Cardiac muscle cell (in vitro differentiated cells and primary cell): Measurements from ENCODE around the gene CASP5. TPM values are rescaled to one million over a fixed set of nuclear protein-coding genes. Genes with fewer than 3 reads are reported as not detected.
"Not testable (repeated sequence)": the region's sequence is repeated elsewhere in the genome, so short reads cannot be mapped to it uniquely, and the experiment has no call there.

Experiments
- DNase-seq, 2 donors: peaks; one replicate each; pipeline versions ENCODE4 v3.0.0 to v3.0.0-alpha.2; 2010 to 2017; ENCODE audit warnings: low read depth in 1 of 2, low spot score in 1 of 2
- H3K27ac ChIP-seq: fragments of 200-600 bp; sonication (generic); 2 replicates; pipeline ENCODE4 v1.5.1; 2016
- H3K27me3 ChIP-seq: fragments of 200-600 bp; sonication (generic); 2 replicates; pipeline ENCODE4 v1.6.0; 2016; ENCODE audit warnings: control low read depth
- H3K36me3 ChIP-seq: fragments of 200-600 bp; sonication (generic); 2 replicates; pipeline ENCODE4 v1.5.1; 2016; ENCODE audit warnings: control low read depth
- H3K4me1 ChIP-seq: fragments of 200-600 bp; sonication (generic); 2 replicates; pipeline ENCODE4 v1.8.1; 2017; ENCODE audit warnings: low read depth, mild to moderate bottlenecking, mixed run types
- H3K4me3 ChIP-seq: fragments of 200-600 bp; sonication (generic); 2 replicates; pipeline ENCODE4 v1.5.1; 2016; ENCODE audit warnings: mild to moderate bottlenecking
- H3K9me3 ChIP-seq: fragments of 200-600 bp; sonication (generic); 2 replicates; pipeline ENCODE4 v1.5.1; 2017; ENCODE audit warnings: low read depth, mild to moderate bottlenecking, control low read depth
- polyA plus RNA-seq: library from polyadenylated mRNA; unstranded; fragments of >200 nt; fragmentation: Nextera tagmentation; extraction: Ambion mirVana; gene quantifications from 2 replicates; pipeline ENCODE4 v1.2.1, GENCODE V29; 2016
- total RNA-seq: library from RNA; depleted of rRNA; stranded (reverse); fragments of >200 nt; gene quantifications from 2 replicates; pipeline ENCODE4 v1.2.3, GENCODE V29; 2016
- TF ChIP-seq, protein P1 (sequence below): IDR thresholded peaks from 2 replicates; pipeline ENCODE4 v1.5.1; 2012; ENCODE audit warnings: low read depth, mild to moderate bottlenecking, low read length

Gene CASP5
- total RNA-seq (not detected in 2 replicates), polyA plus RNA-seq (not detected in 2 replicates)

DNA sequence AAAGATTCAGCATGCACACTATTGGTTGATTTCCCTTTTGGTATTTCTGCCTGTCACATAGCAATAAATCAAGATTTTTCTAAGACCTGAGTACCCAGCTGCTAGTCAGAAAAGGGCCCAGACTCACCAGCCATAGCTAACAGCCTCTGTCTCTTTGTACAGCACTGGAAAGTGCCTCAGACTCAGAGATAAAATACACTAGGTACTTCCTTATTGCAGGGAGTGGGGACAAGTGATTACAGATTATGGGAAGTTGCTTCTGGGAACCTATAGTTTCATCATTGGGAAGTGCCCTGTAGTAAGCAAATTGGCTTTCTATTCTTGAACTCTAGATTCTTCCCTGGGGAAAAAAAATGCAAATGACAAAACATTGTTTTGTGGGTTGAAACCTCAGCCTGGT, at the start of gene CASP5:
Gene CASP5, minus strand, starts transcription at position 166 of the 400 bp plus-strand sequence. Its CDS starts 32 bp downstream, at position 134.
- no peak for DNase-seq
- Histone ChIP-seq H3K9me3 (no peaks in the 10 kb centered on the region), H3K27ac (no peak within 1 kb of the TSS), H3K27me3 (no peaks in the 10 kb centered on the region), H3K4me1 (peaks cover 6% of the 10 kb centered on the region), H3K4me3 (no peak within 1 kb of the TSS), H3K36me3 (no peaks in the 10 kb centered on the region)
- TF ChIP-seq, protein P1, sequence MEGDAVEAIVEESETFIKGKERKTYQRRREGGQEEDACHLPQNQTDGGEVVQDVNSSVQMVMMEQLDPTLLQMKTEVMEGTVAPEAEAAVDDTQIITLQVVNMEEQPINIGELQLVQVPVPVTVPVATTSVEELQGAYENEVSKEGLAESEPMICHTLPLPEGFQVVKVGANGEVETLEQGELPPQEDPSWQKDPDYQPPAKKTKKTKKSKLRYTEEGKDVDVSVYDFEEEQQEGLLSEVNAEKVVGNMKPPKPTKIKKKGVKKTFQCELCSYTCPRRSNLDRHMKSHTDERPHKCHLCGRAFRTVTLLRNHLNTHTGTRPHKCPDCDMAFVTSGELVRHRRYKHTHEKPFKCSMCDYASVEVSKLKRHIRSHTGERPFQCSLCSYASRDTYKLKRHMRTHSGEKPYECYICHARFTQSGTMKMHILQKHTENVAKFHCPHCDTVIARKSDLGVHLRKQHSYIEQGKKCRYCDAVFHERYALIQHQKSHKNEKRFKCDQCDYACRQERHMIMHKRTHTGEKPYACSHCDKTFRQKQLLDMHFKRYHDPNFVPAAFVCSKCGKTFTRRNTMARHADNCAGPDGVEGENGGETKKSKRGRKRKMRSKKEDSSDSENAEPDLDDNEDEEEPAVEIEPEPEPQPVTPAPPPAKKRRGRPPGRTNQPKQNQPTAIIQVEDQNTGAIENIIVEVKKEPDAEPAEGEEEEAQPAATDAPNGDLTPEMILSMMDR, result no peak

DNA sequence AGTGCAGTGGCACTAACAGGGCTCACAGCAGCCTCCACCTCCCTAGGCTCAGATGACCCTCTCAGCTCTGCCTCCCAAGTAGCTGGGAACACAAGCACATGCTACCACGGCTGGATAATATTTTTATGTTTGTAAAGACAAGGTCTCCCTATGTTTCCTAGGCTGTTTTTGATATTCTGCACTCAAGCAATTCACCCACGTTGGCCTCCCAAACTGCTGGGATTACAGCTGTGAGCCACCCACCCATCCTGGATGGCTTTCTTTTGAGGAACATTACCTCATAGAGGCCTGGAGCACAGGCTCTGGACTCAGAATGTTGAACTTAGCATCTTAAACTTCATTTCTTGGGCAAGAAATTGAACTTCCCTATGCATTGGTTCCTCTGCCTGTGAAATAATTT, 49.1 kb upstream of the CASP5 start:
- not testable (repeated sequence) for H3K27ac ChIP-seq, H3K36me3 ChIP-seq, H3K4me3 ChIP-seq, H3K9me3 ChIP-seq, H3K27me3 ChIP-seq, H3K4me1 ChIP-seq, DNase-seq

DNA sequence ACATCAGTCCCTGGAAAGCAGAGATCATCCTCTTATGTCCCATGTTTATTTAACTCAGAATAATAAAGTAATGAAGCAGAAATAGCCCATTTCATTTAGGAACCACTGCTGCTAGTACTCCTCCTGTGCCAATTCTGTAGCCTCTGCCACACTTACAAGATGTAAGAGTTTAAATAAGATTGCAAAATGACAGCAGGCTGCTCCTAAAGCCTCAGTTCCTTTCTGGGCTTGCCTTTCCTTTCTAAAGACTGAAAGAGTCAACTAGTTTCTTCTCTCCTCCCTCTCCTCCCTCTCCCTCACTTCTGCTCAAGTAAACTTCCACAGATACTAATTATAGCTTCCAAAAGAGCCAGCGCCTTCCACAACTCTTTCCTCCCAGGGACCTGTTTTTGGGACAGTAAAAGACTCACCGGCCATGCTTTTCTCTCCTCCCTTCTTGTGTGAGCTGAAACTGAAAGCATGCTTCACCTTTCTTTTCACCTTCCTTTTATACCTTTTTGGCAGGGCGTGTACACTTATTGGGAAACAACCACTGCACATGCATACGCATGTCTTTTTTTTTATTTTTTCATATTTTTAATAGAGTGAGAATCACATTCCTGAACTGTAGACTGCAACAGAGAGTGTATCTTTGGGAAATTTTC, 48.2 kb upstream of the CASP5 start:
- Histone ChIP-seq H3K4me3 (no peak overlapping the region), H3K27ac (no peak overlapping the region), H3K36me3 (no peaks in the 10 kb centered on the region), H3K4me1 (peaks cover 3% of the 10 kb centered on the region), H3K9me3 (no peaks in the 10 kb centered on the region), H3K27me3 (no peaks in the 10 kb centered on the region)
- TF ChIP-seq, protein P1, result no peak
- no peak for DNase-seq

DNA sequence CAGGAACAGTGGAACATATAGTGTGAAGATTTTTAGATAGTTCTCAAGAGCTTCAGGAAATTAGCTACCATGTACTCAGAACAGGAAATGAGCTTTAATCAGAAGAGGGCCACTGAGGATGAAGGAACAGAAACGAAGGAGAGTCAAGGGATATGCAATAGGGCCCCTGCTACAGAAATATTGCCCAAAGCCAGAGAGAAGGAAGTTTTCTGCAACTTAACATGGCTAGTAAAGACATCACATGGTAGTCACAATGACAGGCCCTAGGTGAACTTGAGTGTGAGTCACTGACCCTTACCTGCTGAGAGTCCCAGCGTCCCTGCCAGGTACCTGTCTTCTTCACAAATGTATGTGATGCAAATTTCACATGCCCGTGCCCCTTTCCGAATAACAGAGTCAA, 47.3 kb upstream of the CASP5 start:
- no peak for DNase-seq
- Histone ChIP-seq H3K27me3 (no peaks in the 10 kb centered on the region), H3K4me1 (peaks cover 3% of the 10 kb centered on the region), H3K4me3 (no peak overlapping the region), H3K27ac (no peak overlapping the region), H3K36me3 (no peaks in the 10 kb centered on the region), H3K9me3 (no peaks in the 10 kb centered on the region)
- TF ChIP-seq, protein P1, result no peak

DNA sequence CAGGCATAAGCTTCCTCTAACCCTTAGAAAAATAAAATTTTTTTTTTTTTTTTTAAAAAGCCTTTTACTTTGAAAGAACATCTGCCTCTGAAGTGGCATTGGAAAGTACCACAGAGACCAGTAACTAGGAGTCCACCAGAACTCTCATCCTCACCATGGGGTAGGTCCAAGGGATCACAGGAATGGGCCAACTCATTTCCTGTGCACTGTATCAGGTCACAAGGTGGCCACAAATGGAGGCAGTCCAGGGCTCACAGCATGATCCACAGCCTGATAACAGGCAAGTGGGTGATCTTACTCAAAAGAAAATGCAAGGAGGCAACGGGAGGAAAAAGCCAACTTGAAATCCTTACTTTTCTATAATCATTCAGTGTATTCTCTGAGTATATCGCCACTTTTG, 46.8 kb upstream of the CASP5 start:
- not testable (repeated sequence) for H3K36me3 ChIP-seq, H3K4me3 ChIP-seq, H3K27ac ChIP-seq, H3K9me3 ChIP-seq, DNase-seq, H3K4me1 ChIP-seq, H3K27me3 ChIP-seq

DNA sequence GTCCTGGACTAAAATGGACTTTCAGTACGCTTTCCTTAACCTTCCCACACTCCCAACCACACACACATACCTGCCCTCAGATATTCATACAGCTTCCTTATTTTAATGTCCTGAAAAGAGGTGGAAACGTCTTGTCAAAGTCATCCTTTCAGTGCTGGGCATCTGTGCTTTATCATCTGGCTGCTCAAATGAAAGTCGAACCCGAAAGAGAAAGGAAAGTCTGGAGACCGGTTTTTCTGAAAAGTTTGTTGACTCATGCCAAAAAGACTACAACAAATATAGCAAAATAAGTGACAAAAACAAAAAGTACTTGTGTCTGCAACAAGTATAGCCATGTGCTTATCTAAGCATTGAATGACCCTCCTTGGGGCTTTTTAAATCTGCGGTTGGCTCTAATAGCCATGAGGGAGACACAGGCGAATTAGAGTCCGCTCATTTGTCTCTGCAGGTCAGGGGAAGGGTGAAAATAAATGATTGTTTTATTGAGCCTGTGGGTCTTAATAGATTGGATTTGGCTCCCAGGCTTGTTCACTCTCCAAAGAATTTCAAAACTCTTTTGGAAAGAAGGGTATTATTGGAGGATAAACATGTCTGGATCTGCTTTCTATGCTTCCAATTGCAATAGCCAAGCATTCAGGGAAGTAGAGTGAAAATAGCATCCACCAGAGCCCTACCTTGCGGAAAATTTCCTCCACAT, 40.4 kb upstream of the CASP5 start:
- H3K9me3 ChIP-seq, H3K4me1 ChIP-seq, H3K36me3 ChIP-seq, H3K27ac ChIP-seq, DNase-seq, H3K4me3 ChIP-seq, H3K27me3 ChIP-seq: not testable (repeated sequence)

DNA sequence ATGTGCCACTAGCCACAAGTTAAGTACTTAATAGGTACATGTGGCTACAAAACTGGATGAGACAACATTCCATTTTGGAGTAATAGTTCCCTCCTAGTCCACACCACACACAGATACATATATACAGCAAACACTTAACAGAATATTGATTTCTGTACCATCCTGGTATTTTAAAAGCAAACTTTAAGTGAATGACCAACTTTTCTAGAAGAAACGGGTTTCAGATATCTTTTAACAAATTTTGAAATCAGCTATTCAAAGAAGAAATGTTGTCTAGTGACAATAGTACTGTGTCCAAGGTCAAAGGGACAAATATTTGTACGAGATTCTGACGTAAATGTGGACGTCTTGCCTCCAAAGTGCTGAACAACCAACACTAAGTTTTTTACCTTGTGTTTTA, 34.5 kb upstream of the CASP5 start:
- no peak overlapping the region for H3K27ac ChIP-seq
- H3K36me3 ChIP-seq, result no peaks in the 10 kb centered on the region
- TF ChIP-seq, protein P1, result no peak
- no peak for DNase-seq
- no peak overlapping the region for H3K4me3 ChIP-seq
- no peaks in the 10 kb centered on the region for H3K4me1 ChIP-seq
- H3K9me3 ChIP-seq, result no peaks in the 10 kb centered on the region
- H3K27me3 ChIP-seq, result no peaks in the 10 kb centered on the region
